Retinal pigment epithelial cell (primary cell): ENCODE data around the gene SERPIND1.

ENCODE experiments used
- DNase-seq: peaks from one replicate; pipeline ENCODE4 v3.0.0-alpha.2; 2010; ENCODE audit warnings: low read depth
- H3K4me3 ChIP-seq: 2 replicates; pipeline ENCODE4 v1.5.1; 2011; ENCODE audit warnings: mild to moderate bottlenecking, low read length, control low read depth, moderate library complexity
- TF ChIP-seq, protein P1 (sequence below): conservative IDR thresholded peaks from 2 replicates; pipeline ENCODE4 v1.5.1; 2011; ENCODE audit warnings: low read depth, low read length, control low read depth, inconsistent platforms

The SERPIND1 gene

DNA sequence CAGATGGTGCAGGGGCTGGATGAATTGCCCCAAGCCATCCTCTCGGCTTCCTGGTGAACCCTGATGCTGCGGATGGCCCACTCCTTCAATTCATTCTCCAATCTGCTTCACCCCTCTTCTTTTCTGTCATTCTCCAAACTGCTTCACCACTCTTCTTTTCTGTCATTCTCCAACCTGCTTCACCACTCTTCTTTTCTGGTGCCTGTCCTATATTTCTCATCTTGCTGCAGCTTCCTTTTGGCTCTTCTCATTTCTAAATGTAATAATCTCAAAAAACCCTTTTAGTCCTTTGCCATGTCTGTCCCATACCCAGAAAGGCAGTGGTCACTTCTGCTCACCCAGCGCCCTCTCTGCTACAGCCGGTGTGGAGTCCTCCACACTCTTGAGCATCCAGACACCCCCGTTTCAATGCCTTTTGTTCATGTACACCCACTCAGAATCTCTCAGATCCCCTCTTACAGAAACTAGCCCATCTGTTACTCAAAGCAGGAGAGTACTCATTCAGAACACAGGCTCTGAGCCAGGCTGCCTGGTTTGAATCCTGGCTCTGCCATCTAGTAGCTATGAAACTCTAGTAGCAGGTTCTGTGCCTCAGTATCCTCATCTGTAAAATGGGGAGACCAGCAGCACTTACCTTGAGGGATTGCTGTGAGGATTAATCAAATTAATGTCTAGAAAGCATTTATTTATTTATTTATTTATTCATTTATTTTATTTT lies 14.9 kb downstream of the SERPIND1 start:
- H3K4me3 ChIP-seq, result no peak overlapping the region
- DNase-seq, result no peak
- TF ChIP-seq, protein P1, sequence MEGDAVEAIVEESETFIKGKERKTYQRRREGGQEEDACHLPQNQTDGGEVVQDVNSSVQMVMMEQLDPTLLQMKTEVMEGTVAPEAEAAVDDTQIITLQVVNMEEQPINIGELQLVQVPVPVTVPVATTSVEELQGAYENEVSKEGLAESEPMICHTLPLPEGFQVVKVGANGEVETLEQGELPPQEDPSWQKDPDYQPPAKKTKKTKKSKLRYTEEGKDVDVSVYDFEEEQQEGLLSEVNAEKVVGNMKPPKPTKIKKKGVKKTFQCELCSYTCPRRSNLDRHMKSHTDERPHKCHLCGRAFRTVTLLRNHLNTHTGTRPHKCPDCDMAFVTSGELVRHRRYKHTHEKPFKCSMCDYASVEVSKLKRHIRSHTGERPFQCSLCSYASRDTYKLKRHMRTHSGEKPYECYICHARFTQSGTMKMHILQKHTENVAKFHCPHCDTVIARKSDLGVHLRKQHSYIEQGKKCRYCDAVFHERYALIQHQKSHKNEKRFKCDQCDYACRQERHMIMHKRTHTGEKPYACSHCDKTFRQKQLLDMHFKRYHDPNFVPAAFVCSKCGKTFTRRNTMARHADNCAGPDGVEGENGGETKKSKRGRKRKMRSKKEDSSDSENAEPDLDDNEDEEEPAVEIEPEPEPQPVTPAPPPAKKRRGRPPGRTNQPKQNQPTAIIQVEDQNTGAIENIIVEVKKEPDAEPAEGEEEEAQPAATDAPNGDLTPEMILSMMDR, result no peak

DNA sequence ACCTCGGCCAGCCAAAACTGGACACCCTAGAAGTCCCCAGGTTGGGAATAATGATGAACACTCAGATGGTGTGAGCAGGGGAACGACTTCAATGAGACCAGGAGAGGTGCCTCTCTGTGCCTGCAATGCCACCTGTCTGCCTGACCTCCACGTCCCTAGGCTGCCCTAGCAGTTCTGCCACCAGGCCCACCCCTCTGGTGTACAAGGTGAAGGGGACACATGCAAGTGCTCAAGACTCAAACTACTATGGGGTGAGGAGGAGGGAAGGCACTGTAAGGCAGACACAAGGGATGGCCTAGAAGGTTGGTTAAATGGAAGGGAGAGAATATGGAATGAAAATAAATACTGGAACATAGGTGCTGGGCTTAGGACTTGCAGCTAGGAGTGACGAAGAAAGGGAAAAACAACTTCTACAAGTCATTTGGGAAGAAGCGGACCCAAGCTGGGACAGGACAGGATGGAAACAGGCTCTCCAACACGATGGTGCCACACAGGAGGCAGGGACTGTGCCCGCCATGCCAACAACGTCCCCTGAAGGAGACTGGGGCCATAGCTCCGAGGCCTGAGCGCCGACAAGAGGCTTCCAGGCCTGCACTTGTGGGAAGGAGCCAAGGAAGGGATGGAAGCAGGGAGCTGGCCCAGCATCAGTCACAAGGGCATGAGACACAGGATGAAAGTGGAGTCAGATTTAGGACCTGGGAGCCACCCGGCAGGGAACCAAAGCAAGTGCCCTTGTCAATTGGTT lies 18.5 kb downstream of the SERPIND1 start:
- TF ChIP-seq, protein P1, result no peak
- no peak overlapping the region for H3K4me3 ChIP-seq
- DNase-seq, result no peak

DNA sequence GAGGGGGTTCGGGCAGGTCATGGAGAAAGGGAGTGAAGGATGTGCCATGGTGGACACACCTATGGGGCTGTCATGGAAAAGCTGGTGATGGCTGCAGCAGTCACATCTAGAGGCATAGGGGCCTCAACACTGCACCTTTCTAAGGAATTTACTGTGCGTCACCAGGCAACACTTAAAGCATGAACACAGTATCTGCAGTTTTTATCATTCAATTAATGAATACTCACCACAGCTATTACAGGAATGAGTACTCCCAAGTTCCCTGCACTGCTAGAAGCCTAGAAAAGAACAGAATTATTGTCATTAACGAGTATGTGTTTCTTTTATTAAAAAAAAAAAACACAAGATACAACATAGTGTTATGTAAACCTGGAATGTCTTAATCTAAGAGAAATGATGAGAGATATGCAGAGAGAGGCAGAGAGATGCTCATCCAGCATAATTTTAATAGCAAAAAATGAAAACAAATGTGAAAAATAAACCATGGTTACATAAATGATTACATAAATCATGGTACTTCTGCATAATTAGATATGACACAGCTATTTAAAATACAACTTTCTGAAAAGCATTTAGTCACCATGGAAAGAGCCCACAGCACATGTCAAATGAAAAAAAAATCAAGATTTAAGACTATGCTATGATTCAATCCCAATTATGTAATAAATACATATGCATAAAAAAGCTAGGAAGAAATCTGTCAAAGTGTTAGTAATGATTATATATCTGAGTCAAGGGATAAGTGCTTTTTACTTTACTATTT lies 19.2 kb downstream of the SERPIND1 start:
- TF ChIP-seq, protein P1, result no peak
- H3K4me3 ChIP-seq, result no peak overlapping the region
- no peak for DNase-seq

DNA sequence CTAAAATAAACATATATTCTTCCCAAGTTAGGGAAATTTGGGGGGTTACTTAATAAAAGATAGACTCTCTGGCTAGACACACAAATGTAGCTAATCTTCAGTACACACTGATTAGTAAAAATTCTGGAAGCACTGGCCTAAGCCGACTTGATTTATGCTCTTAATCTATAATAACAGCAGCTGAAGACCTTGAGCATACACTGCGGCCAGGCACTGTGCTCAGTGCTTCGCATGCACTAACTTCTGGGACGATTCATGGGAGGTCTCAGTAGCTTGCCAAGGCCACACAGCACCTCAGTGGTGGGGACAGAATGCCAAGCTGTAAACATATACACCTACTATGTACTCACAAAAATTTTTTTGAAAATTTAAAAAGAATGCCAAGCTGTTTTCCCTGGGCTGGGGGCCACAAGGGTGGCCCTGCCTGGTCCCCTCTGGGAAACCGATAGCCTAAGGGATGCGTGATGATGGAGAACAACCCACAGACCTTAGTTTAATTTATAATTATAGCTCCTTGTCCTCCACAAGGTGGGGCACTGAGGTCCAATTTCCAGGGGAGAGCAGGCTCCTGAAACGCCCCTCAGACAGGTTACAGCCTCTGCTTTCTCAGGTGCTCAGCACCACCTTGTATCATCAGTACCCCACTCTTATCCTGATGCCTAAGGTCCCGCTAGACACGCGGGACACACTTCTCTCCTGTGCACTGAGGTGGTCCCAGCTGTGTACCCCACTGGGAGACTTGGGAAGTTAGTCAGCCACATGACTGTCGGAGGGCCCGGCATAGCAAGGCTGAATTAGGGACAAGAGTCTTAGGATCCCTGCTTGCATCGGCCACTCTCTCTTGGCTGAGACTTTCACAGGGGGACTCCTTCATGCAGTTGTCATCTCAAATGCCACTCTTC lies 20.1 kb downstream of the SERPIND1 start:
- TF ChIP-seq, protein P1, result no peak
- DNase-seq, result no peak
- H3K4me3 ChIP-seq, result no peak overlapping the region

DNA sequence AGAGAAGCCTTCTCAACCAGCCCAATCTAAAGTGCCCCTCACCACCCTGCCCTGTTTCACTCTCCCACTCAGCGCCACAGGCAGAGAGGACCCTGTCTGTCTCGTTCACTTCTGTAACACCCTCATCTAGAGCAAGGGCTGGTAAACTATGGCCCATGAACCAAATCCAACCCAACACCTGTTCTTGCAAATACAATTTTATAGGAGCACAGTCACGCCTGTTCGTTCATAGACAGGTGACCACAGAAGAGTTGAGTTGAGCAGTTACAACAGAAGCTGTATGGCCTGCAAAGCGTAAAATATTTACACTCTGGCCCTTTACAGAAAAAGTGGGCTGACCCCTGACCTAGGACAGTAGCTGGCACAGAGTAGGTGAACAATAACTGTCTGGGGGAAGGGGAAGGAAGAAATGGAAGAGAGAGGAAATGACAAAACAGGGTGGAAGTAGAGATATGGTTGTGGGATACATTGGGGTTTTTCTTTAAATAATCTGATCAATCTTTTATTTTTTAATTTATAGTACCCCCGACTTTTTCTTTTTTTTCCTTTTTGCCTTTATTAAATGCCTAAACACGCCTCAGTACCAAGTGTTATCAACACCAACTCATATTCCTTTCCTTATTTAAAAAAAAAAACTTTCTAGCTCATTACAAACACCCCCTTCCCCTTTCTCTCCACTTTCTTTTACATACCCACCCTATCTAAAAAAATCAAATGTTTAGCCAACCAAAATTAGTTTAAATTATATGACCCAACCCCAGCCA lies 20.9 kb downstream of the SERPIND1 start:
- DNase-seq, result no peak
- TF ChIP-seq, protein P1, result no peak
- no peak overlapping the region for H3K4me3 ChIP-seq

DNA sequence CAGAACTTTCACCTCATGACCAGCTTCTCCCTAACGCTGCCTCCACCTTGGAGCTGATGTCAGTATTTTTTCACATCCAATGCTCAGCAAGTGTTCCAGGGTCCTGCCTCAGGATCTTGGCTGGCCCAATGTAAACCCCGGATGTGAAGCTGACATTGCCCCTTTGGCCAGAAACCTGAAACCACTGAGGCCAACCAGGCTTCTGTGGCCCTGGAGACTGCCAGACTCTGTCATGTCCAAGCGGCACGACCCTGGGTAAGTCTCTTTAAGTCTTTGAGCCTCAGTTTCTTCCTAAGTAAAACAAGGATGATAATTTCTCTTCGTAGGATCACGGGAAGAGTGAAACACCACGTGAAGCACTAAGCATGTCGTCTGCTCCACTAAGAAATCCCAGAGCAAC lies 22.8 kb downstream of the SERPIND1 start:
- TF ChIP-seq, protein P1, result no peak
- DNase-seq, result no peak

More for the DNA sequence above, 22.8 kb downstream of the SERPIND1 start:
- H3K4me3 ChIP-seq, result no peak overlapping the region
